NCI-H82 treated with DMSO at 0.1 percent for 48 hours (cell line): ENCODE data around the gene FCRLB.
"Not testable (repeated sequence)": the region's sequence is repeated elsewhere in the genome, so short reads cannot be mapped to it uniquely, and the experiment has no call there.

ENCODE experiments used
- DNase-seq: peaks from one replicate; lab custom pipeline; 2025; ENCODE audit not compliant: unreplicated experiment; lab: John Stamatoyannopoulos, UW

The FCRLB gene

DNA sequence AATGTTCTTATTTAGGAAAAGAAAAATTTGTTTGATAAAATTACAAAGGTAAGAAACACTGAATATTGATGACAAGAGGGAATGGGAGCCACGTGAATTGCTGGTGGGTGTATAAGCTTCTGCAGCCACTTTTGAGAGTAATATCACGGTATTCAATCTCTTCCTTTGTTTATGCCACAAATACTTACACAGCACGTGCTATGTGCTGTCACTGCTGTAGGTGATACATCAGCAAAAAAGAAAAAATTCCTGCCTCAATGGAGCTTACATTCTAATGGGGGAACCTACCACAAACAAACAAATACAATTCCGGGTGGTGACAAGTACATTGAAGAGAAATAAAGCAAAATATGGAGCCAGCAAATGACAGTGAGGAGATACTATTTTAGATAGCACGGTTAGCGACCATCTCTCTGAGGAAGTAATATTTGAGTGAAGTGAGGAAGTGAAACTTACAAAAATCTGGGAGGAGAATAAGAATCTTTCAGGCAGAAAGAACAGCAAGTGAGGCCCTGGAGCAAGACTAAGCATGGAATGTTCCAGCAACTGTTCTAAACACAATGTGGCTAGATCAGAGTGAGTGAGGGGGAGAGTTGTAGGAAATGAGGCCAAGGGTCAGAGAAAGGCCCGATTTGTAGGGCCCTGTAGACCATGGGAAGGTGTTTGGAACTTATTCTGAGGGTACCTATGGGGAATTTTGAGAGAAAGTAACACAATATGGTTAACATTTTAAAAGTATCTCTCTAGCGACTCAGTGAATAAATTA lies 2.6 kb upstream of the FCRLB start:
- DNase-seq: no peak

DNA sequence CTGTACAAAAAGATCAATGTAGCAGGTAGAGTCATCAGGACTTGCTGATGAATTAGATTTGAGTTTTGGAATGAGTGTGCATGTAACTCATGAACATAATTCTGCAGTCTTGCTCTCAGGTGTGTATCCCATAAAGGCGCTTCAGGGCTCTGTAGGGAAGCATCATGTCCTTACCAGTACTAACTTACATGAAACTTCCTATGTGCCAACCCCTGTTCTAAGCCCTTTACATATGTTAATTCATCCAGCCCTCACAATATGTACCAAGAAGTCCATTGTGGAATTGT lies 2.1 kb upstream of the FCRLB start:
- DNase-seq: no peak

DNA sequence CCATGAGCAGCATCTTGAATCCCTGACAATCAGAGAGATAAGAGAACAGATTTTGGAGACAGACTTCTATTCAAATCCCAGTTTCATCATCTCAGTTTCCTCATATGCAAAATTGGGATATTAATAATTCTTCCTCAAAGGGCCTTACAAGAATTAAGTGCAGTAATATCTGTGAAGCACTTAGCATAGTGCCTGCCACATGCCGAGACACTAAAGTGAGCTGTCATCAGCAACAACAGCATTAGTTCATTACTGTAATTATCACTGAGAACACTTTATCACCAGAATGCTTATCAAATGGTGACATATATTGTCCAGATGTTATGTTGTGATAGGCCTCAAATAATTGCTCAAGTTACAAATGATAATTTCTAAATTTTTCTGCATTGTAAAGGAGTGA lies 922 bp upstream of the FCRLB start:
- DNase-seq: no peak

DNA sequence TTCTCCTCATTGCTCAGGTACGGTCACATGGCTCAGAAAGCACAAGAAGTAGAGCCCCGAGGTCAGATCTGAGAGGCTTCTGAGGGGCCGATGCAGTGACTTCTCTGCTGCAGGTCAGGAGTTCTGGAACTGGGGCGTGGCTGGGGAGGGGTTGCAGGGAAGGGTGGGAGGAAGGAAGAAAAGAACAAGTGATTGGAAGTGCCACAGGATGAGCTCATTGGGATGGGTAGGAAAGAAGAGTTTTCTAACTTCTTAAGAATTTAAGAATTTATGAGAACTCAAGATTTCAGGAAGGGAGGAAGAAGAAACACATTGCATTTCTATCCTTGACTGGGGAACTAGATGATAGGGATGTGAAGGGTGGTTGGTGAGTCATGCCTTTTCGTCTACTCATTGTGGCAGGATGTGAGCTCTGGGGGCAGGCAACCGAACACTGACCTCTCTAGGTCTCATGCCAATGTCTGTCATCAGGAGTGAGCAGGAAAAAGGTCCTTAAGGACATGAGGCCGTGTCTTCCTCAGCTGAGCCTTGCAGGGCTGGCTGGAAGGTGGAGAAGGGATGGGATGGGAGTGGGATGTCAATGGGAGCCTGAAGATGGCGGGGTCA lies 497 bp downstream of the FCRLB start:
- no peak for DNase-seq

DNA sequence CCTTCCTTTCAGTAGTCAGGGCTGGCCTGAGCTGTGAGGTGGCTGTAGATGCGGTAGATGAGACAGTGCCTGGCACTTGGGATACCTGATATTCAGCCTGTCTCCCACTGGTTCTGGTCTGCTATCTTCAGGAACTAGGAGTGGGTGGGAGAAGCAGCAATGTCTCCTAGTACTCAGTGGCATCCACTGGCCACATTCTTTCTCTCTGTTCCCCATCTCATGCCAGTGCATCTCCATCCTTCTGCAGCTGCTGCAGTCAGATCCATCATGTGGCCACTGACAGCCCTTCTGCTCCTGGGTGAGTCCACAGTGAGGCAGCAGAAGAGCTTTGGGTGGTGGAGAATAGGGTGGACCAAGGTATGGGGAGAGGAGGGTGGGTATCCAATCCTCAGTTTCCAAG lies 1.1 kb downstream of the FCRLB start:
- no peak for DNase-seq

GRCh38 chr1:161723459-161724141 lies 2.3 kb downstream of the FCRLB start:
- no peak for DNase-seq

GRCh38 chr1:161725258-161725907 lies 4.0 kb downstream of the FCRLB start:
- DNase-seq: not testable (repeated sequence)

DNA sequence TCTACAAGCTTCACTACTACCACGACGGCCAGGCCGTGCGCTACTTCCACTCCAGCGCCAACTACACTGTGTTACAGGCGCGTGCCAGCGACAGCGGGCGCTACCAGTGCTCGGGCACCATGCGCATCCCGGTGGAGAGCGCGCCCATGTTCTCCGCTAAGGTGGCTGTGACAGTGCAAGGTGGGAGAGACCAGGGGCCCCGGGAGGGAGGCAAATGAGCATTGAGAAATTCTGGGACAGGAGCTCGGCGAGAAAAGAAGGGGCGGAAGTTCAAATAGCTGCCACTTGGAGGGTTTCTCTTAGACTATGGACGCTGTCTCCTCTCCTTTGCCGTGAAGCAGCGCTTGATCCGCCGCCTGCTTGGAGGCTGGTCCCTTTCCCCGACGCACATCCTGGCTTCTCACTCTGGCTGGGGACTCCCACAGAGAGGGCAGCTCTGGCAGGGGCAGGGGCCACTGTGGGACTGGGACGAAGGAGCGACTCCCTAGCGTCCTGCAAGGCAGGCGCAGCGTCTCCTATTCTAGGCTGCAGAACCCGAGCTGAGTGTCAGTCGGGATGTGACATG lies 4.6 kb downstream of the FCRLB start:
- DNase-seq: peak; percentile 14

GRCh38 chr1:161726473-161727255 lies 5.3 kb downstream of the FCRLB start:
- DNase-seq: peak; percentile 85

DNA sequence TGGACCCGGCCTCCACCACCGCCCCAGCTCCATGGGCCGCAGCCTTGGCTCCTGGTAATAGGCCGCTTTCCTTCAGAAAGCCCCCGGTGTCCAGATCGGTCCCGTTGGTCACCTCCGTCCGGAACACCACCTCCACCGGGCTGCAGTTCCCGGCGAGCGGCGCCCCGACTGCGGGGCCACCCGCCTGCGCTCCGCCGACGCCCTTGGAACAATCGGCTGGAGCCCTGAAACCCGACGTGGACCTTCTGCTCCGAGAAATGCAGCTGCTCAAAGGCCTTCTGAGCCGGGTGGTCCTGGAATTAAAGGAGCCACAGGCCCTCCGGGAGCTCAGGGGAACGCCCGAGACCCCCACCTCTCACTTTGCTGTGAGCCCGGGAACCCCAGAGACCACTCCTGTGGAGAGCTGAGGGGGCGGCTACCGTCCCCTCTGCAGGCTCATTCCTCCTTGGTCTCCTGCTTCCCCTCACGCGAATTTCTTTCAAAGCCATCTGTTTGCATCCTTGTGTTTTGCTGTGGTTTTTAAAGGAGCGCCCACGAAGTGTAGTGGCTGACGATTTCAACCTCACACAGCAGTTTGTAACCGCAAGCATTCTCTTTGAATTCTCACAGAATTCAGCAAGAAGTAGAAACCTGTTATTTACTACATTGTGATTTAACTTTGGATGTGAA lies 6.0 kb downstream of the FCRLB start:
- DNase-seq: no peak

GRCh38 chr1:161728376-161729226 lies 7.3 kb downstream of the FCRLB start:
- no peak for DNase-seq

GRCh38 chr1:161730050-161730564 lies 8.8 kb downstream of the FCRLB start:
- DNase-seq: no peak

GRCh38 chr1:161731241-161731640 lies 9.9 kb downstream of the FCRLB start:
- no peak for DNase-seq

DNA sequence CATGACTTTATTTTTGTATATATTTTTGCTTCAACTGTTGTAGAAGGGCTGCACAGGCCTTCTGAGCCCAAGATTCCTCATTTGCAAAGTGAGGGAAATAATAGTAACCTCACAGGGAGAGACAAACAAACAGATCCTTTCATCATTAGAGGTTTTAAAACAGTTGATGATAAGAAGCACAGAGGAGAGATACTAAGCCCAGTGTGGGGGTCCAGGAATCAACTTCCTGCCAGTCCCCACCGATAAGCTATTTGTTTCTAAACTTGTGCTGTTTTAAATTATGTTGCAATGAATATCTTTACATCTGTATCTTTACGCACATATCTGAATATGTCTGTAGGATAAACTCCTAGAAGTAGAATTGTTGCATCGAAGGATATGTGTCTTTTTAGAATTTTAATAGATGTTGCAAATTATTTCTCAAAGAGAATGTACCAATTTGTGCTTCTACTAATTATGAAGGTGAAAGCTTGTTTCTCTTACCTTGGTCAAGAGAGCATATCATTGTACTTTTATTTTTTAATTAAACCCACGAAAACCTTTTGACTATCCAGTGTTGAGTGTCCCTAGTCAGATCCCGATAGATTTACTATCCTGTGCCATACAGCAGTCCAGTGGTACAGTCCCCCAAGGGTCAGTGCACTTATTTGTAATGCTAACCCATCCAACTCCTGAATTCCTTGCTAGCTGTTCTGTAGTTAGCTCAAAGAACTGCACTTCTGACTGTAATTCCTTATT lies 10.8 kb downstream of the FCRLB start:
- DNase-seq: no peak

DNA sequence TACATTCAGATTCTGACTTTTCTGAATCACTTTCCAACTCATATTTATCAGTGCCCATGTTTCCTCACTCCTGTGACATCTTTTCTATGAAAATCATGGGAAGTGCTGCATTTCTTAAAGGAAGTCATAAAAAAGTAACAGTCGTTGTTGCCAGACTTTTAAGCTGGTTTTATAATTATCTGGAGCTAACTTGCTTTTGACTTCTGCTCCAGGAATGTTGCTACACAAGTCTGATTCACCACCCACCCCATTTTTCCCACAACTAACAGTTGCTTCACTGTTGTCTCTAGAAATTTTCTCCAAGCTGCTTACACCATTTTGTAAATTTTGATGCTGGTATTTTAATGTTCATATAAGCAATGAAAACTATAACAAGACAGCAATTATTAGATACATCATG lies 12.2 kb downstream of the FCRLB start:
- DNase-seq: no peak

DNA sequence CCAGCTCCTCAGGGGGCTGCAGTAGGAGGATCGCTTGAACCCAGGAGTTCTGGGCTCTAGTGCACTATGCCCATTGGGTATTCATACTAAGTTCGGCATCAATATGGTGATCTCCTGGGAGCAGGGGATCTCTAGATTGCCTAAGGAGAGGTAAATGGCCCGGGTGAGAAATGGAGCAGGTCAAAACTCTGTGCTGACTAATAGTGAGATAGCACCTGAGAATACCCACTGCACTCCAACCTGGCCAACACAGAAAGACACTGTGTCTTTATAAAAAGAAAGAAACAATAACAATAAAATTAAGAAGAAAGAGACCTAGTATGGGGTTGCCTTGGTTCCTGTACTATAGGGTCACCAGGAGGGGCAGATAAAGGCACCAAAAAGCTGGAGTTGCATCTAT lies 14.5 kb downstream of the FCRLB start:
- DNase-seq: no peak

GRCh38 chr1:161736335-161736969 lies 15.1 kb downstream of the FCRLB start:
- DNase-seq: no peak

DNA sequence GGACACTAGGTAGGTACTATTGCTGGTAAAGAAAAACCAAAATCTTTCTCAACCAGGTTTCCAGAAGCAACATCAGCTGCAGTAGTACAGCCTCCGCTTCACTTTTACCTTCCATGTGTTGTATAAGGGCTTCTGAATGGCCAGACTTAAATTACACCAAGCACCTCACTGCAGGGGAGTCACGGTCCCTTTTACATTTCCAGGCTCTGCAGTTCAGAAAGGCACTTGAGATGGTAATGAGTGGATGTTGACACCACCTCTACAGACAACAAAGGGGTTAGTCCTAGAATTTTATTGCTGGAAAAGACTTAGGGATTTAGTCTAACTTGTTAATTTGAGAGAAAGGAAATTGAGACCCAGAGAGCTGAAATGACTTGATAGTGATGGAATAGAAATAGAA lies 16.3 kb downstream of the FCRLB start:
- DNase-seq: no peak
